Breast epithelium (tissue), 4 donors: Measurements from ENCODE around the gene CHST10. TPM values are rescaled to one million over a fixed set of nuclear protein-coding genes. Genes with fewer than 3 reads are reported as not detected.

Experiments used
- DNase-seq, 2 donors: peaks; one replicate each; pipeline ENCODE4 v3.0.0-alpha.2; 2019; ENCODE audit warnings: low spot score in 2 of 2
- H3K27ac ChIP-seq, 2 donors: fragments of 200-600 bp; sonication (generic) in 1 of 2; one replicate each; pipeline ENCODE4 v1.5.1; 2016 to 2019; ENCODE audit warnings: mild to moderate bottlenecking in 1 of 2
- H3K27me3 ChIP-seq, 2 donors: fragments of 200-600 bp; sonication (generic) in 1 of 2; one replicate each; pipeline versions ENCODE4 v1.5.1 to v1.6.0; 2017 to 2019; ENCODE audit warnings: control low read depth in 1 of 2, mild to moderate bottlenecking in 1 of 2
- H3K36me3 ChIP-seq: fragments of 200-600 bp; one replicate; pipeline ENCODE4 v1.5.1; 2019
- H3K4me1 ChIP-seq, 2 donors: fragments of 200-600 bp; sonication (generic); one replicate each; pipeline ENCODE4 v1.5.1; 2016 to 2019; ENCODE audit warnings: control low read depth in 1 of 2
- H3K4me3 ChIP-seq, 3 donors: fragments of 200-600 bp; sonication (generic); 1 replicate in 2 of 3; 2 replicates in 1 of 3; pipeline ENCODE4 v1.5.1; 2016 to 2019; ENCODE audit warnings: mild to moderate bottlenecking in 3 of 3, moderate library complexity in 2 of 3
- H3K9me3 ChIP-seq, 2 donors: fragments of 200-600 bp; sonication (generic) in 1 of 2; one replicate each; pipeline ENCODE4 v1.5.1; 2016 to 2019; ENCODE audit warnings: control low read depth in 1 of 2
- POLR2A ChIP-seq: fragments of 450-650 bp; IDR thresholded peaks from one replicate; pipeline ENCODE4 v1.6.1; 2016; ENCODE audit warnings: antibody characterized with exemption, mild to moderate bottlenecking, moderate library complexity
- POLR2AphosphoS5 ChIP-seq, 3 donors: sonication (generic); formaldehyde crosslinking; IDR thresholded peaks; one replicate each; pipeline ENCODE4 v1.6.1; 2017; ENCODE audit warnings: antibody characterized with exemption in 3 of 3
- intact Hi-C: fragments of 100-400 bp; cut with DNase I; formaldehyde crosslinking; loops from one replicate; pipeline ENCODE4 v1.15.1; 2023; ENCODE audit warnings: low total_unique reads
- total RNA-seq, 3 donors: library from RNA; depleted of rRNA; stranded (reverse); fragments of >200 nt; gene quantifications; one replicate each; pipeline ENCODE4 v1.1.0, GENCODE V29; 2016
- TF ChIP-seq, protein P1 (sequence below), 3 donors: fragments of 450-650 bp; IDR thresholded peaks; one replicate each; pipeline ENCODE4 v1.5.1; 2016 to 2017; ENCODE audit warnings: antibody characterized with exemption in 3 of 3, mild to moderate bottlenecking in 3 of 3, moderate library complexity in 3 of 3

CHST10 gene
- total RNA-seq, 3 donors from 2014 or later, result 4.5 to 17.0 (median 8.3) TPM

DNA sequence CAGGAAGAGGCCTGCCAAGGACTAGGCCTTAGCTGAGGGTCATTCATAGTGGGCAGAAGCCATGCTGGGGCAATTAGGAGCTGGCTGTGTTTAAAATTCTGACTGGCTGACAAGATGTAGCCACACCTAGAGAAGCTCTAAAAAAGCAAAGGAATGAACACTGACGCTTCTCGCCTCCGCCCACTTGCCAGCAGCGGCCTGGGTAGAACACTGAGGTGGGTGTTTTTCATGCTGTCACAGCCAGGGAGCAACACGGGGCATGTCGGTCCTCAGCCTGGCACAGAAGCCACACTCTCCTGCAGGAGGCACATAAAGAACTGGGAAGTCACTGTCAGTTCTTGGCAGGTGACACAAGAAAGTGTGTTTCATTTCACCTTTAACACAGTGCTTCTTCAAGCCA, 10.4 kb downstream of the CHST10 start:
- Histone ChIP-seq H3K4me1 (no peaks in the 10 kb centered on the region), H3K9me3 (no peaks in the 10 kb centered on the region), H3K27me3 (no peaks in the 10 kb centered on the region), H3K36me3 (no peaks in the 10 kb centered on the region), H3K4me3 (no peak overlapping the region), H3K27ac (no peak overlapping the region)
- no peak for TF ChIP-seq POLR2AphosphoS5 (IDR thresholded peaks at IDR 0.05)
- no peak for TF ChIP-seq POLR2A
- TF ChIP-seq, protein P1, sequence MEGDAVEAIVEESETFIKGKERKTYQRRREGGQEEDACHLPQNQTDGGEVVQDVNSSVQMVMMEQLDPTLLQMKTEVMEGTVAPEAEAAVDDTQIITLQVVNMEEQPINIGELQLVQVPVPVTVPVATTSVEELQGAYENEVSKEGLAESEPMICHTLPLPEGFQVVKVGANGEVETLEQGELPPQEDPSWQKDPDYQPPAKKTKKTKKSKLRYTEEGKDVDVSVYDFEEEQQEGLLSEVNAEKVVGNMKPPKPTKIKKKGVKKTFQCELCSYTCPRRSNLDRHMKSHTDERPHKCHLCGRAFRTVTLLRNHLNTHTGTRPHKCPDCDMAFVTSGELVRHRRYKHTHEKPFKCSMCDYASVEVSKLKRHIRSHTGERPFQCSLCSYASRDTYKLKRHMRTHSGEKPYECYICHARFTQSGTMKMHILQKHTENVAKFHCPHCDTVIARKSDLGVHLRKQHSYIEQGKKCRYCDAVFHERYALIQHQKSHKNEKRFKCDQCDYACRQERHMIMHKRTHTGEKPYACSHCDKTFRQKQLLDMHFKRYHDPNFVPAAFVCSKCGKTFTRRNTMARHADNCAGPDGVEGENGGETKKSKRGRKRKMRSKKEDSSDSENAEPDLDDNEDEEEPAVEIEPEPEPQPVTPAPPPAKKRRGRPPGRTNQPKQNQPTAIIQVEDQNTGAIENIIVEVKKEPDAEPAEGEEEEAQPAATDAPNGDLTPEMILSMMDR (IDR thresholded peaks at IDR 0.05), result no peak
- intact Hi-C loops, result no loop called here
- DNase-seq, result peak in 1 of 2 donors; percentile 26

DNA sequence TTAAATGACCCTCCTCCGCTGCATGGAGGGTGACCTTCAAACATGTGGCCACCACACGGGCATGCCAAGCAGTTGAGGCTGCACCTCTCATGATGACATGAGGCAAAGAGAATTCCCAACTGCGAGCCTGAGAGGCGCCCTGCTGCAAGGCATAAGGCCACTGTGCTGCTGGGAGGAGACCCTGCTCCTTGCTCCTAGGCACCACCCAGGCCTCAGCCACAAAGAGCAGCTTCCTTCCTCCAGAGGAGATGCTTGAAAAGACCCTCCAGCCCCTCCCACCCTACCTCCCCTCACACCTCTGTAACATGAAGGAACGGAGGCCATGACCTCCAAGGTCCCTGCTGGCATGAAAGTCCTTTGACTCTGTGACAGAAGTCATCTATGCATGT, 11.4 kb downstream of the CHST10 start:
- Histone ChIP-seq H3K27me3 (no peaks in the 10 kb centered on the region), H3K9me3 (no peaks in the 10 kb centered on the region), H3K4me3 (no peak overlapping the region), H3K36me3 (no peaks in the 10 kb centered on the region), H3K27ac (no peak overlapping the region), H3K4me1 (no peaks in the 10 kb centered on the region)
- no peak for DNase-seq
- TF ChIP-seq POLR2AphosphoS5 (IDR thresholded peaks at IDR 0.05), result no peak
- TF ChIP-seq POLR2A, result no peak
- TF ChIP-seq, protein P1 (IDR thresholded peaks at IDR 0.05), result no peak
- intact Hi-C loops, result no loop called here

DNA sequence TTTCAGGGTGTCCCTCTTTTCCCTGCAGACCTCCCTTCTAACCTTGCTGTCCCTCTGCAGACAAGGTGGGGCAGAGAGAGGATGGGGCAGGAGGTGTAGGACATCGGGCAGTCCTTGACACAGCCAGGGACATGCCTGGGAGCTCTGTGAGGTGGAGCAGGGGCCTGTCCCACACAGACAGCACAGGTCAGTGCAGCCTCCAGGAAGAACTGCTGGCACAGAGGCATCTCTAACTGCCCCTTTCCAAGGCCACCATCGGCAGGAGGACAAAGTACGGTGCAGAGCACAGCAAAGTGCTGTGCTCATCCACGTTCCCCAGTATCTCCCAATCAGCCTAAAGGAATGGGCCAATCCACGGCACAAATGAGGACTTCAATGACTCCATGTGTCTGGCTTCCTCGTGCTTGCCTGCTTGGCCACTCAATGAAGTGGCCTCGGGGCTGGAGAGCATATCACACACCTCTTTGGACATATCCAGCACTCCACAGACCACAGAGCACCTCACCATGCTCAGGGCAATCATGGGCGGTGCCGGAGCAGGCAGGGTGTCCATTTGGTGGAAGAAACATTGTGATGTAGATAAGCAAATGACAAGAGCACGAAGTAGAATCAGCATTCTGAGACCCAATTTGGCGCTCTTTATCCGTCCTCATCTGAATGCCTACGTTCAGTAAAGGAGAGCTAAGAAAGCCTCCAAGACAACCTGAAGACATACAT, 11.9 kb downstream of the CHST10 start:
- no peaks in the 10 kb centered on the region for H3K36me3 ChIP-seq
- intact Hi-C loops, result no loop called here
- TF ChIP-seq, protein P1 (IDR thresholded peaks at IDR 0.05), result no peak
- TF ChIP-seq POLR2AphosphoS5 (IDR thresholded peaks at IDR 0.05) (no peak), POLR2A (no peak)

DNA sequence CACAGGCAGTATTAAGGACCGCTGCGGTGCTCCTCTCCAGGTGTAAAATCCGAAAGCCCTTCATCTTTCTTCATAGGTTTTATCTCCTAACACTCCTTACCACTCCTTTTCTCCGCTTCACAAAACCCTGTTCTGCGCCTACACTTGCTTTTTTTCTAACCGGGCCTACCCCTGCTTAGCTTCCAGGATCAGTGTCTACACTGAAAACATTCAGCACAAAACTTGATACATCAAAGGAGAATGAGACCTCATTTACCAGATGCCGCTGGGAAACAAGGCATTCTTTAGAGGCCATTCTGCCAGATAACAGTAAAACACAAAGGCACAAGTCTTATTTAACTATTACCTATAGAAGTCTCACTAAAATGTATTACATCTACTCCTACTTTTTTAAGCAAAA, 13.1 kb downstream of the CHST10 start:
- TF ChIP-seq, protein P1 (IDR thresholded peaks at IDR 0.05), result no peak
- TF ChIP-seq POLR2A, result no peak
- TF ChIP-seq POLR2AphosphoS5 (IDR thresholded peaks at IDR 0.05), result no peak
- no peak for DNase-seq
- Histone ChIP-seq H3K36me3 (no peaks in the 10 kb centered on the region), H3K9me3 (no peaks in the 10 kb centered on the region), H3K4me3 (no peak overlapping the region), H3K27me3 (no peaks in the 10 kb centered on the region), H3K27ac (no peak overlapping the region), H3K4me1 (no peaks in the 10 kb centered on the region)
- intact Hi-C loops, result no loop called here

More for the DNA sequence above, 11.9 kb downstream of the CHST10 start:
- Histone ChIP-seq H3K27me3 (no peaks in the 10 kb centered on the region), H3K9me3 (no peaks in the 10 kb centered on the region), H3K4me3 (no peak overlapping the region), H3K4me1 (no peaks in the 10 kb centered on the region), H3K27ac (no peak overlapping the region)
- no peak for DNase-seq

DNA sequence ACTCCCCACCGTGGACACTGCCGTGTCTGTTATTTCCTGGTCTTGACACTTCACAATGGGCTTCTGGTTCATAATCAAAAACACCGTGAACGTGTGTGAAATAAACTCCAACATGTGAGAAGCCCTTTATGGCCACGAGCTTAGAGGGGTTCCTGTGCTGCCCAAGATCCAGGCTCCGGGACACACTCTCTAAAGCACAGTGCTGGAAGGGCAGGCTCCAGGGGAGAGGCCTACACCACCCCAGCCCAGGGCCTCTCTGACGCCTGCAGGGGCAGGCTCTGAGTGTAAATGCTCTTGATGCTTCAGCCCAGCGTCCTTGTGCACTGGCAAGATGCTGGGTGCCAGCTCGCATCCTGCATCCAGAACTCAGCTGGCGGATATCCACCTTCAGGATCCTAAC, 13.7 kb downstream of the CHST10 start:
- no peaks in the 10 kb centered on the region for H3K9me3 ChIP-seq
- no peak overlapping the region for H3K4me3 ChIP-seq
- intact Hi-C loops, result no loop called here
- no peak for DNase-seq
- TF ChIP-seq POLR2A, result no peak
- no peaks in the 10 kb centered on the region for H3K36me3 ChIP-seq
- H3K27me3 ChIP-seq, result no peaks in the 10 kb centered on the region
- H3K27ac ChIP-seq, result no peak overlapping the region
- H3K4me1 ChIP-seq, result no peaks in the 10 kb centered on the region

DNA sequence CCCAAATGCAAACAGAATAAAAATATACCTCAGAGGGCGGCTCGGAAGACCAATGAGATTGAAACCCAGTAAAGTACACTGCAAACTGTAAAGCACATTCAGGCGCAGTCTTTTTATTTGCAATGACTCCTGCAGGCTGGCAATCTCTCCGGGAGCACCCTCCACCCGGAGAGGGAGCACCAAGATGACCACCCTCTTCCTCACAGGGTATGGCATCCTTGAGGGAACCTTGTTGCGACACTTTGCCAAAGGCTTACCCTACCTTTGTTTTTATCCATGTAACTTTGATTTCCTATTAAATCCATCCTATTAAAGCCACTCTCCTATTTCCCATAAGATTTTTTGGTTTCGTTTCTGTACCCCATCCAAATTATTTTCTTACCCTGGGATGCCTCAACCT, 16.2 kb downstream of the CHST10 start:
- no peaks in the 10 kb centered on the region for H3K36me3 ChIP-seq
- H3K9me3 ChIP-seq, result no peaks in the 10 kb centered on the region
- H3K4me3 ChIP-seq, result no peak overlapping the region
- no peaks in the 10 kb centered on the region for H3K4me1 ChIP-seq
- H3K27ac ChIP-seq, result no peak overlapping the region
- TF ChIP-seq POLR2AphosphoS5 (IDR thresholded peaks at IDR 0.05) (no peak), POLR2A (no peak)
- TF ChIP-seq, protein P1 (IDR thresholded peaks at IDR 0.05), result no peak
- intact Hi-C loops, result no loop called here
- no peaks in the 10 kb centered on the region for H3K27me3 ChIP-seq
- no peak for DNase-seq
